Lung microvascular endothelial cell (primary cell): ENCODE measurements around the gene IL12B. TPM values are rescaled to one million over a fixed set of nuclear protein-coding genes. Genes with fewer than 3 reads are reported as not detected.
"Not testable (repeated sequence)": the region's sequence is repeated elsewhere in the genome, so short reads cannot be mapped to it uniquely, and the experiment has no call there.

Experiments
- DNase-seq, 2 donors: peaks; one replicate each; pipeline versions ENCODE4 v3.0.0 to v3.0.0-alpha.2; 2010; ENCODE audit warnings: low read depth in 2 of 2
- total RNA-seq: library from RNA; depleted of rRNA; stranded (reverse); fragments of >200 nt; gene quantifications from 2 replicates; pipeline ENCODE4 v1.2.1, GENCODE V29; 2014

The IL12B gene
- total RNA-seq: not detected in 2 replicates

GRCh38 chr5:159330131-159330800, at the start of gene IL12B:
TSS of gene IL12B (minus strand) at chr5:159330487. CDS start at chr5:159326782, 3,705 bp downstream.
- DNase-seq: no peak

GRCh38 chr5:159377653-159378052, 47.4 kb upstream of the IL12B start:
- DNase-seq: no peak

- not testable (repeated sequence) for DNase-seq
Observed at GRCh38 chr5:159367866-159368265, 37.6 kb upstream of the IL12B start.

GRCh38 chr5:159366776-159367175, 36.5 kb upstream of the IL12B start:
- not testable (repeated sequence) for DNase-seq

GRCh38 chr5:159362220-159362619, 31.9 kb upstream of the IL12B start:
- no peak for DNase-seq

GRCh38 chr5:159359871-159360270, 29.6 kb upstream of the IL12B start:
- DNase-seq: not testable (repeated sequence)

- DNase-seq: no peak
Observed at GRCh38 chr5:159359408-159359807, 29.1 kb upstream of the IL12B start.

- DNase-seq: no peak
Observed at GRCh38 chr5:159353661-159354252, 23.5 kb upstream of the IL12B start.

- not testable (repeated sequence) for DNase-seq
Observed at GRCh38 chr5:159350644-159351043, 20.4 kb upstream of the IL12B start.

GRCh38 chr5:159350216-159350615, 19.9 kb upstream of the IL12B start:
- not testable (repeated sequence) for DNase-seq

- DNase-seq: no peak
Observed at GRCh38 chr5:159345861-159346260, 15.6 kb upstream of the IL12B start.

- no peak for DNase-seq
Observed at GRCh38 chr5:159345336-159345735, 15.0 kb upstream of the IL12B start.

- DNase-seq: no peak
Observed at GRCh38 chr5:159343295-159344094, 13.2 kb upstream of the IL12B start.

- no peak for DNase-seq
Observed at GRCh38 chr5:159342840-159343239, 12.6 kb upstream of the IL12B start.

GRCh38 chr5:159341906-159342310, 11.6 kb upstream of the IL12B start:
- peak; percentile 64 to 65 for DNase-seq

- no peak for DNase-seq
Observed at GRCh38 chr5:159341145-159341544, 10.9 kb upstream of the IL12B start.

- no peak for DNase-seq
Observed at GRCh38 chr5:159340511-159340910, 10.2 kb upstream of the IL12B start.

- no peak for DNase-seq
Observed at GRCh38 chr5:159339460-159339859, 9.2 kb upstream of the IL12B start.

- DNase-seq: no peak
Observed at GRCh38 chr5:159338118-159338517, 7.8 kb upstream of the IL12B start.

GRCh38 chr5:159337016-159337955, 7.0 kb upstream of the IL12B start:
- DNase-seq: peak in 1 of 2 donors; percentile 52

- no peak for DNase-seq
Observed at GRCh38 chr5:159336586-159336985, 6.3 kb upstream of the IL12B start.
